ENCODE measurements around the gene FOSL1. TPM values are rescaled to one million over a fixed set of nuclear protein-coding genes. Genes with fewer than 3 reads are reported as not detected.

FOSL1 gene
- total and polyA plus RNA-seq, 2 donors (not counting 1 experiment from before 2014, with no cell fraction given): 2.3 TPM; not detected in 1

GRCh38 chr11:65862191-65862735 lies 37.9 kb downstream of the FOSL1 start:
- Histone ChIP-seq H3K9me3 (ENCODE audit: control extremely low read depth in 1 of 3, control insufficient read depth in 2 of 3, insufficient read depth in 1 of 3, low read length in 2 of 3) (no peaks in the 10 kb centered on the region), H3K79me2 (ENCODE audit: control insufficient read depth, insufficient read depth, low read length) (peaks cover 32% of the 10 kb centered on the region), H3K4me3 (ENCODE audit: control extremely low read depth in 1 of 5, extremely low read depth in 1 of 5, insufficient read depth in 1 of 5, low read depth in 2 of 5, low read length in 4 of 5) (no peak overlapping the region), H2AFZ (ENCODE audit: insufficient read depth, low read depth, low read length, poor library complexity, severe bottlenecking) (no peak overlapping the region), H3K36me3 (replicated peaks in 1 of 2; ENCODE audit: control extremely low read depth in 1 of 2, control insufficient read depth in 1 of 2, extremely low read depth in 1 of 2, insufficient read depth in 2 of 2, low read length in 1 of 2) (peaks cover 0 to 52% of the 10 kb centered on the region in 2 experiments), H4K20me1 (ENCODE audit: control insufficient read depth, insufficient read depth, low read length, poor library complexity, severe bottlenecking) (peaks cover 39% of the 10 kb centered on the region), H3K4me1 (ENCODE audit: control insufficient read depth in 2 of 2, insufficient read depth in 2 of 2, low read length in 2 of 2) (peaks cover 16 to 33% of the 10 kb centered on the region in 2 donors), H3K4me2 (replicated peaks; ENCODE audit: low read depth, low read length, poor library complexity, severe bottlenecking) (peak overlapping the region; percentile 94), H3K27me3 (replicated peaks in 1 of 4; ENCODE audit: control extremely low read depth in 1 of 4, control insufficient read depth in 3 of 4, insufficient read depth in 4 of 4, low read length in 3 of 4) (no peaks in the 10 kb centered on the region), H3K27ac (ENCODE audit: low read length in 2 of 2) (no peak overlapping the region), H3K9ac (ENCODE audit: low read length) (no peak overlapping the region)
- Mint-ChIP-seq H3K27me3 (no peaks in the 10 kb centered on the region), H3K4me1 (peaks cover 24% of the 10 kb centered on the region), H3K9me3 (ENCODE audit: insufficient read depth) (no peaks in the 10 kb centered on the region), H3K27ac (no peak overlapping the region), H3K4me3 (peak overlapping the region; percentile 58)
- 78% methylated on average over 3 of the region's 5 CpGs for WGBS (ENCODE audit: insufficient coverage)
- CTCF ChIA-PET: interaction anchor here (8.6 kb wide), 1 partner anchor 25 kb away, joined by 244 read pairs; the partner anchor contains the start of genes CCDC85B and FIBP
- DNase-seq (no peak), ATAC-seq (ENCODE audit: low read depth) (no peak)
- no peak for TF ChIP-seq CTCF (IDR thresholded peaks at IDR 0.05)
- no peak for TF ChIP-seq EZH2 (IDR thresholded peaks at IDR 0.05; ENCODE audit: borderline replicate concordance, insufficient read depth, low read depth, low read length, poor library complexity, severe bottlenecking)
- POLR2A ChIA-PET: interaction anchor here (0.6 to 3.7 kb wide), 2 partner anchors 8 to 392 kb away, joined by 7 to 20 read pairs; no protein-coding TSS in a partner anchor
- intact Hi-C loops (cut with micrococcal nuclease): no loop called here

DNA sequence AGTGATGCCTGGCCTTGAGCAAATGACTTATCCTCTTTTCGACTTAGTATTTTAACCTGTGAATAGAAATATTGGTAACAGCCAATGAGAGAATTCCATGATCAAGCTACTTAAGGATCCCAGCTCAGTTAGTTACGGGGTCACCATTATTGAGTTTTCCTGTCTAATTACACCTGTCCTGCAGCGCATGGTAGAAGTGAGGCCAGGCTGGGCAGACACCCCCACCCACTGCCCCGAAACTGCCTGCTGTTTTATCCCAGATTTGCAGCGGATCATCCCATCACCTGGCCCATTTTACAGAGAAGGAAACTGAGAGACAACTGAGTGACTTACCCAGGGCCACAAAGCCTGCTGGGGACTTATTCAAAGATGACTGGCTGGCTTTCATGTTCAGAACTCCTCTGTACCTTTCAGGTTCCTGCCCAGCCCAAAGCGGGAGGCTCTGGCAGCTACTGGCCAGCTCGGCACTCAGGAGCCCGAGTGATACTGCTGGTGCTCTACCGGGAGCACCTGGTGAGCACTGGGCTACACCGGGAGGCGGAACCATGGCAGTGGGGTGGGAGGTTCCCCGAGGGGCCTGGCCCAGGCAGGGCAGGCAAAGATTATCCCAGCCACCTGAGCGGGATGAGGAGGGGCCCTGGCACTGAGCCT lies 38.5 kb downstream of the FOSL1 start:
- Mint-ChIP-seq H3K27ac (no peak overlapping the region), H3K4me1 (peaks cover 28% of the 10 kb centered on the region)

More for the DNA sequence above, 38.5 kb downstream of the FOSL1 start:
- ATAC-seq (ENCODE audit: low read depth): no peak
- Histone ChIP-seq H2AFZ (ENCODE audit: insufficient read depth, low read depth, low read length, poor library complexity, severe bottlenecking) (no peak overlapping the region), H3K9ac (ENCODE audit: low read length) (no peak overlapping the region), H4K20me1 (ENCODE audit: control insufficient read depth, insufficient read depth, low read length, poor library complexity, severe bottlenecking) (peaks cover 45% of the 10 kb centered on the region), H3K27ac (ENCODE audit: low read length in 2 of 2) (no peak overlapping the region), H3K27me3 (replicated peaks in 1 of 4; ENCODE audit: control extremely low read depth in 1 of 4, control insufficient read depth in 3 of 4, insufficient read depth in 4 of 4, low read length in 3 of 4) (no peaks in the 10 kb centered on the region), H3K79me2 (ENCODE audit: control insufficient read depth, insufficient read depth, low read length) (peaks cover 38% of the 10 kb centered on the region), H3K4me3 (ENCODE audit: control extremely low read depth in 1 of 5, extremely low read depth in 1 of 5, insufficient read depth in 1 of 5, low read depth in 2 of 5, low read length in 4 of 5) (peak overlapping the region in 3 of 5 experiments; percentile 83 to 98 (median 96)), H3K9me3 (ENCODE audit: control extremely low read depth in 1 of 3, control insufficient read depth in 2 of 3, insufficient read depth in 1 of 3, low read length in 2 of 3) (no peaks in the 10 kb centered on the region), H3K4me1 (ENCODE audit: control insufficient read depth in 2 of 2, insufficient read depth in 2 of 2, low read length in 2 of 2) (peaks cover 16 to 35% of the 10 kb centered on the region in 2 donors), H3K36me3 (replicated peaks in 1 of 2; ENCODE audit: control extremely low read depth in 1 of 2, control insufficient read depth in 1 of 2, extremely low read depth in 1 of 2, insufficient read depth in 2 of 2, low read length in 1 of 2) (peaks cover 0 to 50% of the 10 kb centered on the region in 2 experiments), H3K4me2 (replicated peaks; ENCODE audit: low read depth, low read length, poor library complexity, severe bottlenecking) (peak overlapping the region; percentile 94)
- H3K9me3 Mint-ChIP-seq (ENCODE audit: insufficient read depth): no peaks in the 10 kb centered on the region
- intact Hi-C loops (cut with micrococcal nuclease): no loop called here
- POLR2A ChIA-PET: interaction anchor here (0.6 to 3.8 kb wide), 5 partner anchors 9 to 393 kb away, joined by 4 to 24 read pairs (median 7); partner anchors contain the start of gene BANF1
- CTCF ChIA-PET: interaction anchor here (2.1 to 8.6 kb wide), 4 partner anchors 10 to 141 kb away, joined by 11 to 244 read pairs (median 43); partner anchors contain the start of genes BANF1, CCDC85B, EFEMP2 and EIF1AD
- no peak for TF ChIP-seq EZH2 (IDR thresholded peaks at IDR 0.05; ENCODE audit: borderline replicate concordance, insufficient read depth, low read depth, low read length, poor library complexity, severe bottlenecking)
- no peak for TF ChIP-seq CTCF (IDR thresholded peaks at IDR 0.05)
- peak overlapping the region; percentile 92 for H3K4me3 Mint-ChIP-seq
- DNase-seq: no peak
- H3K27me3 Mint-ChIP-seq: no peaks in the 10 kb centered on the region
- 98% methylated on average over 13 of the region's 13 CpGs for WGBS (ENCODE audit: insufficient coverage)
